ENCODE results near the gene PPM1F. TPM values are rescaled to one million over a fixed set of nuclear protein-coding genes. Genes with fewer than 3 reads are reported as not detected.
"Not testable (repeated sequence)": the region's sequence is repeated elsewhere in the genome, so short reads cannot be mapped to it uniquely, and the experiment has no call there.

PPM1F gene
- total RNA-seq, 1 donor = 30.6 TPM

GRCh38 chr22:21907638-21908522, 44.8 kb downstream of the PPM1F start:
- no peak for DNase-seq (ENCODE audit: low read depth)
- no peak for TF ChIP-seq CTCF (IDR thresholded peaks at IDR 0.05; ENCODE audit: insufficient read depth, low read length)
- H3K4me3 ChIP-seq (ENCODE audit: low read depth, low read length) = no peak overlapping the region

- not testable (repeated sequence) for H3K4me3 ChIP-seq (ENCODE audit: low read depth, low read length); DNase-seq (ENCODE audit: low read depth)
Observed at GRCh38 chr22:21905234-21905633, 47.4 kb downstream of the PPM1F start.

- no peak for DNase-seq (ENCODE audit: low read depth)
- no peak overlapping the region for H3K4me3 ChIP-seq (ENCODE audit: low read depth, low read length)
- no peak for TF ChIP-seq CTCF (IDR thresholded peaks at IDR 0.05; ENCODE audit: insufficient read depth, low read length)
Observed at GRCh38 chr22:21904250-21904789, 48.3 kb downstream of the PPM1F start.

- H3K4me3 ChIP-seq (ENCODE audit: low read depth, low read length) = no peak overlapping the region
- no peak for TF ChIP-seq CTCF (IDR thresholded peaks at IDR 0.05; ENCODE audit: insufficient read depth, low read length)
- no peak for DNase-seq (ENCODE audit: low read depth)
Observed at GRCh38 chr22:21903283-21903682, 49.4 kb downstream of the PPM1F start.

- TF ChIP-seq CTCF (IDR thresholded peaks at IDR 0.05; ENCODE audit: insufficient read depth, low read length) = no peak
- no peak overlapping the region for H3K4me3 ChIP-seq (ENCODE audit: low read depth, low read length)
Observed at GRCh38 chr22:21902296-21903087, 50.2 kb downstream of the PPM1F start.

GRCh38 chr22:21898354-21898896, 54.2 kb downstream of the PPM1F start:
- no peak for DNase-seq (ENCODE audit: low read depth)
- H3K4me3 ChIP-seq (ENCODE audit: low read depth, low read length) = no peak overlapping the region
- no peak for TF ChIP-seq CTCF (IDR thresholded peaks at IDR 0.05; ENCODE audit: insufficient read depth, low read length)

More at GRCh38 chr22:21902296-21903087, 50.2 kb downstream of the PPM1F start:
- no peak for DNase-seq (ENCODE audit: low read depth)

Measured in fibroblast of the aortic adventitia (primary cell).